NCI-H1436 treated with DMSO at 0.1 percent for 48 hours (cell line): ENCODE data around the gene RPS6KA3.
"Not testable (repeated sequence)": the region's sequence is repeated elsewhere in the genome, so short reads cannot be mapped to it uniquely, and the experiment has no call there.

ENCODE experiments used
- DNase-seq: peaks from one replicate; lab custom pipeline; 2025; lab: John Stamatoyannopoulos, UW

Gene RPS6KA3

DNA sequence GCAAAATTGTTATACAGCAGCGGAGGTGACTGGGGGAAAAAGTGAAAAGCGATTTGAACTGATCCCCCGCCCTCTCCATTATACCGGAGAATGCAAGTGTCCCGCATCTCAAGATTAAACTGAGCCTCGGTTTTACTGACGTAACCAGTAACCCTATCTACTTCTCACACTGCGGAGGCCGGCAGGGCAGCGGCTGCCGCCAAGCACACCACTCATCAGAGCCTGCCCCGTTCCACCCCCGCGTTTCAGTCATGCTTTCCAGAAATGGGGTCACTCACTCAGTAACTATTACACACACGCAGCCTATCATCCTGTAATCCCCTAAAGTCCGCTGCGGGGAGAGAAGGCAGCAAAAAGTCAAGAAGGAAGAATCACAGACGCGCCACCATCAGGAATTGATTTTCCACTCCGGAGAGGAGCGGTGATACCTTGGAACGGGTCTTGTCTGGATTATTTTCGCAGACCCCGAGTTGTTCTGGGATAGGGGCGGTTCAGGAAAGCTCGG is 1.4 kb downstream of the RPS6KA3 start:
- DNase-seq = no peak

- DNase-seq = no peak
Observed at GRCh38 chrX:20263474-20263873, 3.2 kb downstream of the RPS6KA3 start.

DNA sequence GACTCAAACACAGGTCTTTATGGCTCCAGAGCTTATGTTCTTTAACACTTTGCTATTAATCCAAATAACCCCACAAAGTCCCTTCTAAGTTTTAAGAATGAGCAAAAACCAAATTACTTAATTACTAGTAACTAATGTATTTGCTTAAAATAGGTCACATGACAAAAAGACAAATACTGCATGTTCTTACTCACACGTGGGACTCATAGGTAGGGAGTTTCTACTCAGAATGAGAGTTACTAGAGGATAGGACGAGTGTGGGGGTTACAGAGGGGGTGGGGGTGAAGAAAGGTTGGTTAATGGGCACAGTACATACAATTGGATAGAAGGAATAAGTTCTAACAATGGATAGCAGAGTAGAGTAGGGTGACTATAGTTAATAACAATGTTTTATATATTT is 5.8 kb downstream of the RPS6KA3 start:
- DNase-seq = no peak

DNA sequence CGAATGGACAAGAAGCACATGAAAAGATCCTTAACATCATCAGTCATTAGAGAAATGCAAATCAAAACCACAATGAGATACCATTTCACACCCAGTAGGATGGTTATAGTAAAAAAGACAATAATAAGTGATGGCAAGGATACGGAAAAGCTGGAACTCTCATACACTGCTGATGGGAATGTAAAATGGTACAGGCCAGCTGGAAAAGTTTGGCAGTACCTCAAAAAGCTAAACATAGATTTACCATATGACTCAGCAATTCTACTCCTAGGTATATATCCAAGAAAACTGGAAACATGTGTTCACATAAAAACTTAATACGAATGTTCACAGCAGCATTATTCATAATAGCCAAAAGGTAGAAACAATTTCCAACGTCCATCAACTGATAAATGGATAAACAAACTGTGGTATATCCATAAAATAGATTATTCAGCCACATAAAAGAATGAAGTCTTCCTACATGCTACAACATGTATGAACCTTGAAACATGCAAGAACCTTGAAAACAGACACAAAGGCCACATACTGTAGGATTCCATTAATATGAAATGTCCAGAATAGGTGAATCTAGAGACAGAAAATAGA is 11.9 kb downstream of the RPS6KA3 start:
- DNase-seq = no peak

GRCh38 chrX:20253232-20253543 is 13.5 kb downstream of the RPS6KA3 start:
- DNase-seq = no peak

DNA sequence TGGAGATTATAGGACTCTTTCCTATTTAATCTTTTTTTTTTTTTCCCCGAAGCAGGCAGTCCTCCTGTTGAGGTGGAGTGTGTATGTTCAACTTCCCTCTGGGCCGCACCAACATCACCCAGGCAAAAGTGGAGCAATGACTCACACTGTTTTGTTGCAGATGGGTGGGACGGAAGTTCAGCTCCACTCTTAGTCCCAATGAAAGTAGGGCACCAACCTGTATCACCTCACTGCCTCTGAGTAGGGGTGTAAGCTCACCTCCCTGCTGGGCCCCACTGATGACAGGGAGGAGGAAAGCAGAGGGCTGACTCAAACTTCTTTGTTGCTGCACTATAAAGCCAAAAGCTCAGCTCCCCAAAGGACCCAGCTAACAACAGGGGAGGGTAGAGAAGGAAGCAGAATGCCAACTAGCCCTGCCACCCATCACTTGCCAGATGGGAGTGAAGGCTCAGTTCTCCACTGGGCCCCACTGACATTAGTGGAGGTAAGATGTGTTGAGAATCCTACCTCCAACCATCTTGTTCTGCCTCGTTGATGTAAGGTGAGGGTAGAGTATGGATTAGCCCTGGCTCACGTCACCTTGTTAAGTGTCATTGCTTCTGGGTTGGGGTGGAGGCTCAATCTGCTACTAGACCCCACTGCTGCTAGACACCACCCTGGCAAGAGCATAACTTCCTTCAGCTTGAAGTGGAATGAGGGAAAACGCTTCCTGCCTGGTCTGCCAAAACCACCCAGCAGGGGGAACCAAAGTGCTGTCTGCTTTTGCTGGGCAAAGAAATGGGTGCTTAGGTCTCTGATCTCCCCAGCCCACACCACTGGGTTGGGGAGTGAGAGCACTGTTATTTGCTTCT is 14.1 kb downstream of the RPS6KA3 start:
- no peak for DNase-seq

DNA sequence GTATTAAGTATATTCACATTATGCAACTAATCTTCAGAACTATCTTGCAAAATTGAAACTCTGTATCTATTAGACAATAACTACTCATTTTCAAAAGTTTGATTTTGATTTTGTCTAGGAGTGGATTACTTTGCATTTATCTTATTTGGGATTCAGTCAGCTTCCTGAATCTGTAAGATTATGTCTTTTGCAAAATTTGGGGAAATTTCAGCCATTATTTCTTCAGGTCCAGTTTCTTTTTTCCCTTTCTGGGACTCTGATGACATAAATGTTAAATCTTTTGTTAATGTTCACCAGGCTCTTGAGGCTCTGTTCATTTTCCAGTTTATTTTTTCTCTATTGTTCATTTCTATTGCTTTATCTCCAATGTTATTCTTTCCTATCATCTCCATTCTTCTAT is 15.0 kb downstream of the RPS6KA3 start:
- no peak for DNase-seq

GRCh38 chrX:20250146-20250545 is 16.6 kb downstream of the RPS6KA3 start:
- DNase-seq = not testable (repeated sequence)

DNA sequence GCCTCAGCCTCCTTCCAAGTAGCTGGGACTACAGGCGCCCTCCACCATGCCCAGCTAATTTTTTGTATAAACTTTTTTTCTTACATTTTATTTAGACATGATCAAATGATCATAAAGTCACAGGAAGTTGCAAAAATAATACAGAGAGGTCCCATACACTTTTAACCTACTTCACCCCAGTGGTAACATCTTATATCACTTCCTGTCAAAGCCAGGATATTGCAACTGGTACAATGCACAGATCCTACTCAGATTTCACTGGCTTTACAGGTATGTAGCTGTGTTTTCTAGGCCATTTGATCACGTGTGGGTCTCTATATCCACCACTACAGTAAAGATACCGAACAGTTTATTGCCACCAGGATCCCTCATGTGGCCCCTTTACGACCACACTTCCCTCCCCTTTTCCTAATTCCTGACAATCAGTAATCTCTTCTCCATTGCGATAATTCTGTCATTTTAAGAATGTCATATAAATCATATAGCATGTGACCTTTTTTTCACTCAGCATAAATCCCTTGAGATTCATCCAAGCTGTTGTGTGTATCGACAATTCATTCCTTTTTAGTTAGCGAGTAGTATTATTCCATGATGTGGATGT is 18.0 kb downstream of the RPS6KA3 start:
- DNase-seq = no peak

DNA sequence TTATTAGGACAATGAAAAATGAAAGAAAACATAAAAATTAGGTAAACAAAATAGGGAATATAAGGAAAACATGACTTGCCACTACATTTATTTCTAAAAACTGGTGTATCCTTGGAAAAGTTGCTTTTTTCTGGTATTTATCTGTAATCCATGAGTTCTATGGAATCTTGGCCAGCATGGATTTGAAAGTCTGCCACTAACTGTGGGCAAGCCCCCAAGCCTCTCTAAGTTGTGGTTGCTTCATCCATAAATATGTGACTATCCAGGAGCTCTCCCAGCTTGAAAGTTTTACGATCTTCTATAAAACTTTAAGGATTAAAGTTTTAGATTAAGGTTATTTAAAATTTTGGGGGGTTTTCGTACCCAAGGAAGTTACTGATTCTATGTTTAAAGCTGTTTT is 21.8 kb downstream of the RPS6KA3 start:
- no peak for DNase-seq

DNA sequence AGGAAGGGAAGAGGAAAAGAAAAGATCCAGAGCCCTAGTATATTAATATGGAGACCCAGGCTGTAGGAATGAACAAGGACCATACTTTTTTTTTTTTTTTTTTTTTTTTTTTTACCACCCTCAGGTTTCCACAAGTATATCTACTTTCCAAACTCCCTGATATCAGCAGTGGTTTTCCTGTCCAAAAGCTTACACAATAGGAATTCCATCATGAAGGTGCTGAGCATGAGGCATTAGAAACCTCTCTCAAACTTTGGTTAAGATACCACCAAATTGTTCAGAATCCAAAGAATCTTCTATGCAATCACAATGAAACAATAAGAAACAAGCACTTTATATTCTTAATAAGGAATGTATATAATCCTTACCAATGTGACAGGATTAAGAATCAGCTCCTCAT is 26.5 kb downstream of the RPS6KA3 start:
- DNase-seq = no peak

DNA sequence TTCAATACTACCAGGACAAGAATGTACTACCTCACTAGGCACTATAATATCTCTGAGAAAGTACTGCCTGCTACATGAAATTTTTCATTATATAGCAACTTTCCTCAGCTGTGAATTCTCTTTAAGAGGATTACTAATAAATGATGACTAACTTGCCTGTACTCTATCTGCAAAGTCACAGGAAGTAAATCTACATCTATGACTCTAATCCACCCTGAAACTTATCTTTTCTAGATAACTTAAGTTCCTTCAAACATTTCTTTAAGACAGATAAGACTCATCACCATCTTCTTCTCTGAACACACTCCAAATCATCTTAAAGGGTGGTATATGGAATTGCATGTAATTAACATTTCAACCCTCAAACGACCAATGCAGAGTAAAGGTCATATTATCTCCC is 28.8 kb downstream of the RPS6KA3 start:
- DNase-seq = no peak

GRCh38 chrX:20235755-20236154 is 31.0 kb downstream of the RPS6KA3 start:
- DNase-seq = no peak

- no peak for DNase-seq
Observed at GRCh38 chrX:20233336-20233735, 33.4 kb downstream of the RPS6KA3 start.

GRCh38 chrX:20231598-20231997 is 35.1 kb downstream of the RPS6KA3 start:
- no peak for DNase-seq

DNA sequence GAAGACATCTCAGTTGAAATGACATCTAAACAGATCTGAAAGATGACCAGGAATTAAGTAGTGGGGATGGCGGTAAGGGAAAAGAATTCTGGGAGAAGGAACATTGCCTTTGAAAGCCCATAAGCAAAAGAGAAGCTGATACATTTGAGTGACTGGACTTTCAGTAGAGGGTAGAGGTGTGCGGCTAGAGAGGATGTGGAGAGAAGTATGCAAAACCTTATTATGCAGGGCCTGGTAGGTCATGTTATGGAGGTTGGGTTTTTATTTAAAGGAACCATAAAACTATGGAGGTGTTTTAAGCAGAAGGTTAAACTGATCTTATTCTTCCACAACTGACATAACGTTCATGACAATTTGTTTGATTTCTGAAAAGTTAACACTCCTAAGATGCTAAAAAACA is 36.3 kb downstream of the RPS6KA3 start:
- no peak for DNase-seq

GRCh38 chrX:20229155-20229554 is 37.6 kb downstream of the RPS6KA3 start:
- DNase-seq = no peak

GRCh38 chrX:20228245-20228644 is 38.5 kb downstream of the RPS6KA3 start:
- no peak for DNase-seq

- DNase-seq = no peak
Observed at GRCh38 chrX:20227116-20227515, 39.6 kb downstream of the RPS6KA3 start.

DNA sequence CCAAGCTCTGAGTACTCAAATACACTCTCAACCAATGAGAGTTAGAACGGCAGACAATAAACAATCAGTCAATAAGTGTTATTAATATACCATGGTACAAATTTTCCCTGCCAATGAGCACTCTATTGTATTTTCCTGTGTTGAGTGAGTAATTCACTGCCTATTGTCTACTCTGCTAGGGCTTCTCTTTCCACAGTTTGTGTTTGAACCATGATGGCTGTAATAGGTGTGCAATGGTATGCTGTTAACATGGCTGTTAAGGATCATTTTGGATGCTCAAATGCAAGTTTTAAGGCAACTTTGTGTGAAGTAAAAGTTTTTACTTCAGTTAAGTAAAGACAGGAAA is 41.2 kb downstream of the RPS6KA3 start:
- DNase-seq = no peak

- DNase-seq = no peak
Observed at GRCh38 chrX:20224814-20225487, 41.8 kb downstream of the RPS6KA3 start.

DNA sequence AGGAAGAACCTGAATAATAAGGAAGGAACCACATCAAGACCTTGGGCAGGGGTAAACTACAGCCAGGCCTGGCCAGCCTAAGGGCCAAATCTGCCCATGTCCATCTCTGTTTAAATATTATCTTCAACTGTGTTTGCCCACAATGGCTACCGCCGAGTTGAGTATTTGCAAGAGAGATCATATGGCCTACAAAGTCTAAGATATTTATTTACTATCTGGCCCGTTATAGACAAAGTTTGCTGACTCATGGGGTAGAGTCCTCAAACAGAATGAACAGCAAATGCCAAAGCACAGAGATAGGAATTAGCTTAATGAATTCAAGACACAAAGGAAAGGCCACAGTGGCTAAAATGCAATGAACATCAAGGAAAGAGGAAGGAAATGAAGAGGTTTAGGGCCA is 44.8 kb downstream of the RPS6KA3 start:
- no peak for DNase-seq
